Activated CD8-positive, alpha-beta T cell treated with anti-CD3 and anti-CD28 coated beads, Interleukin-2, amount 10 ng/mL, durations not matched to agents 7 days and 5 days (primary cell): ENCODE measurements around the gene OTUB1. TPM values are rescaled to one million over a fixed set of nuclear protein-coding genes. Genes with fewer than 3 reads are reported as not detected.

Experiments used
- ATAC-seq: fragments of 150-1000 bp; cut with Tn5 transposase; one replicate; pipeline ENCODE4 v1.10.0; 2021; ENCODE audit warnings: moderate library complexity
- CTCF ChIA-PET: fragments of 350-600 bp; sonication (Branson Sonifier 250); formaldehyde crosslinking; loops from one replicate; lab custom pipeline; 2021; ENCODE audit warnings: antibody characterized with exemption; lab: Charles Lee
- POLR2A ChIA-PET: fragments of 350-600 bp; sonication (Branson Sonifier 250); formaldehyde crosslinking; loops from one replicate; lab custom pipeline; 2021; ENCODE audit warnings: antibody characterized with exemption; lab: Charles Lee
- DNase-seq: peaks from one replicate; pipeline ENCODE4 v3.0.0-alpha.2; 2020
- H3K27ac Mint-ChIP-seq: one replicate; pipeline ENCODE4 v1.8.0; 2021; ENCODE audit warnings: mild to moderate bottlenecking, mixed read lengths
- H3K27me3 Mint-ChIP-seq: one replicate; pipeline ENCODE4 v1.8.0; 2021; ENCODE audit warnings: low read depth, mixed read lengths
- H3K36me3 Mint-ChIP-seq: one replicate; pipeline ENCODE4 v1.8.0; 2021; ENCODE audit warnings: low read depth, mixed read lengths
- H3K4me1 Mint-ChIP-seq: one replicate; pipeline ENCODE4 v1.8.0; 2021; ENCODE audit warnings: low read depth, mixed read lengths
- H3K4me3 Mint-ChIP-seq: one replicate; pipeline ENCODE4 v1.8.0; 2021; ENCODE audit warnings: mild to moderate bottlenecking, mixed read lengths
- H3K9me3 Mint-ChIP-seq: one replicate; pipeline ENCODE4 v1.8.0; 2022; ENCODE audit warnings: mixed read lengths; ENCODE audit not compliant: insufficient read depth
- total RNA-seq, 2 experiments: library from RNA; stranded (reverse); gene quantifications; one replicate each; pipeline ENCODE4 v1.2.3, GENCODE V29; 2021

The OTUB1 gene
- total RNA-seq, 2 experiments from 2014 or later = 93.7 to 102 TPM

GRCh38 chr11:63998558-63999348 lies 12.5 kb downstream of the OTUB1 start:
- Mint-ChIP-seq H3K36me3 (peaks cover 31% of the 10 kb centered on the region), H3K27me3 (no peaks in the 10 kb centered on the region), H3K4me3 (no peak overlapping the region), H3K27ac (no peak overlapping the region), H3K4me1 (peaks cover 26% of the 10 kb centered on the region), H3K9me3 (no peaks in the 10 kb centered on the region)
- POLR2A ChIA-PET = interaction anchor here (0.5 to 1.6 kb wide), 4 partner anchors 10 to 341 kb away, joined by 3 to 6 read pairs (median 4); partner anchors contain the start of genes CCDC88B and OTUB1
- CTCF ChIA-PET = interaction anchor here (1.1 to 4.3 kb wide), 10 partner anchors 8 to 187 kb away, joined by 3 to 82 read pairs (median 9); partner anchors contain the start of genes OTUB1 and STIP1
- no peak for ATAC-seq
- no peak for DNase-seq

- ATAC-seq = peak; percentile 43
- Mint-ChIP-seq H3K9me3 (no peaks in the 10 kb centered on the region), H3K4me3 (no peak overlapping the region), H3K36me3 (peaks cover 28% of the 10 kb centered on the region), H3K27ac (no peak overlapping the region), H3K27me3 (no peaks in the 10 kb centered on the region), H3K4me1 (peaks cover 26% of the 10 kb centered on the region)
- CTCF ChIA-PET = interaction anchor here (0.6 to 4.3 kb wide), 19 partner anchors 9 to 979 kb away, joined by 3 to 82 read pairs (median 4); partner anchors contain the start of genes FERMT3, MACROD1, OTUB1 and PRDX5
- POLR2A ChIA-PET = interaction anchor here (0.8 to 1.4 kb wide), 2 partner anchors 11 to 14 kb away, joined by 3 to 4 read pairs; partner anchors contain the start of gene OTUB1
- DNase-seq = peak; percentile 42
Observed at GRCh38 chr11:63999349-64000025, 13.2 kb downstream of the OTUB1 start.

- CTCF ChIA-PET = interaction anchor here (0.6 to 4.3 kb wide), 37 partner anchors 9 to 979 kb away, joined by 3 to 82 read pairs (median 4); partner anchors contain the start of genes FERMT3, MACROD1, OTUB1 and PRDX5
- Mint-ChIP-seq H3K36me3 (peaks cover 21% of the 10 kb centered on the region), H3K9me3 (no peaks in the 10 kb centered on the region), H3K4me3 (no peak overlapping the region), H3K27me3 (no peaks in the 10 kb centered on the region), H3K4me1 (peaks cover 26% of the 10 kb centered on the region), H3K27ac (no peak overlapping the region)
- peak; percentile 76 for DNase-seq
- POLR2A ChIA-PET = interaction anchor here (0.8 to 1.4 kb wide), 3 partner anchors 12 to 148 kb away, joined by 3 to 4 read pairs (median 3); partner anchors contain the start of gene OTUB1
- ATAC-seq = peak; percentile 85
Observed at GRCh38 chr11:64000026-64000739, 13.9 kb downstream of the OTUB1 start.

- H3K27me3 Mint-ChIP-seq = no peaks in the 10 kb centered on the region
- no peaks in the 10 kb centered on the region for H3K9me3 Mint-ChIP-seq
- no peak overlapping the region for H3K27ac Mint-ChIP-seq
- ChIA-PET POLR2A (interaction anchor here (0.8 to 0.9 kb wide), 3 partner anchors 12 to 147 kb away, joined by 3 to 5 read pairs (median 3); no protein-coding TSS in a partner anchor), CTCF (interaction anchor here (0.8 to 4.3 kb wide), 31 partner anchors 10 to 319 kb away, joined by 3 to 82 read pairs (median 4); partner anchors contain the start of genes FERMT3, MACROD1, OTUB1 and PRDX5)
- peaks cover 18% of the 10 kb centered on the region for H3K36me3 Mint-ChIP-seq
- H3K4me3 Mint-ChIP-seq = peak overlapping the region; percentile 18
- DNase-seq = no peak
- peaks cover 24% of the 10 kb centered on the region for H3K4me1 Mint-ChIP-seq
- ATAC-seq = no peak
Observed at GRCh38 chr11:64000740-64001483, 14.7 kb downstream of the OTUB1 start.

GRCh38 chr11:64001484-64002420 lies 15.5 kb downstream of the OTUB1 start:
- peaks cover 16% of the 10 kb centered on the region for H3K36me3 Mint-ChIP-seq
- DNase-seq (no peak), ATAC-seq (no peak)
- no peak overlapping the region for H3K27ac Mint-ChIP-seq
- ChIA-PET CTCF (interaction anchor here (0.5 to 4.3 kb wide), 18 partner anchors 11 to 385 kb away, joined by 3 to 82 read pairs (median 4); partner anchors contain the start of genes PRDX5 and TRMT112), POLR2A (interaction anchor here (0.6 to 0.9 kb wide), 3 partner anchors 13 to 180 kb away, joined by 3 to 5 read pairs (median 3); no protein-coding TSS in a partner anchor)
- peaks cover 24% of the 10 kb centered on the region for H3K4me1 Mint-ChIP-seq
- peaks cover 7% of the 10 kb centered on the region for H3K27me3 Mint-ChIP-seq
- no peak overlapping the region for H3K4me3 Mint-ChIP-seq
- H3K9me3 Mint-ChIP-seq = no peaks in the 10 kb centered on the region

GRCh38 chr11:64003807-64004589 lies 17.8 kb downstream of the OTUB1 start:
- Mint-ChIP-seq H3K4me3 (no peak overlapping the region), H3K9me3 (no peaks in the 10 kb centered on the region), H3K36me3 (peaks cover 2% of the 10 kb centered on the region), H3K27me3 (peaks cover 28% of the 10 kb centered on the region), H3K27ac (no peak overlapping the region), H3K4me1 (peaks cover 24% of the 10 kb centered on the region)
- ATAC-seq = no peak
- CTCF ChIA-PET = no interaction called here
- POLR2A ChIA-PET = no interaction called here
- DNase-seq = no peak

- Mint-ChIP-seq H3K4me1 (peaks cover 24% of the 10 kb centered on the region), H3K36me3 (peaks cover 2% of the 10 kb centered on the region), H3K27ac (no peak overlapping the region), H3K4me3 (no peak overlapping the region), H3K9me3 (no peaks in the 10 kb centered on the region), H3K27me3 (peaks cover 29% of the 10 kb centered on the region)
- ATAC-seq = no peak
- no peak for DNase-seq
- CTCF ChIA-PET = no interaction called here
- POLR2A ChIA-PET = no interaction called here
Observed at GRCh38 chr11:64004590-64004984, 18.3 kb downstream of the OTUB1 start.

- H3K36me3 Mint-ChIP-seq = peaks cover 2% of the 10 kb centered on the region
- CTCF ChIA-PET = no interaction called here
- no peak for ATAC-seq
Observed at GRCh38 chr11:64005691-64006090, 19.5 kb downstream of the OTUB1 start.

GRCh38 chr11:64006398-64006797 lies 20.2 kb downstream of the OTUB1 start:
- CTCF ChIA-PET = no interaction called here
- Mint-ChIP-seq H3K36me3 (peaks cover 2% of the 10 kb centered on the region), H3K9me3 (no peaks in the 10 kb centered on the region), H3K4me1 (peaks cover 17% of the 10 kb centered on the region), H3K27ac (no peak overlapping the region), H3K27me3 (peaks cover 29% of the 10 kb centered on the region), H3K4me3 (no peak overlapping the region)
- DNase-seq (no peak), ATAC-seq (no peak)
- POLR2A ChIA-PET = no interaction called here

More at GRCh38 chr11:64005691-64006090, 19.5 kb downstream of the OTUB1 start:
- Mint-ChIP-seq H3K27ac (no peak overlapping the region), H3K9me3 (no peaks in the 10 kb centered on the region), H3K27me3 (peaks cover 29% of the 10 kb centered on the region), H3K4me1 (peaks cover 20% of the 10 kb centered on the region), H3K4me3 (no peak overlapping the region)
- POLR2A ChIA-PET = no interaction called here
- DNase-seq = no peak
